ENCODE results near the gene APPBP2. TPM values are rescaled to one million over a fixed set of nuclear protein-coding genes. Genes with fewer than 3 reads are reported as not detected.
"Not testable (repeated sequence)": the region's sequence is repeated elsewhere in the genome, so short reads cannot be mapped to it uniquely, and the experiment has no call there.

The APPBP2 gene
- total RNA-seq, 2 donors from 2014 or later: 13.3 to 13.9 TPM

DNA sequence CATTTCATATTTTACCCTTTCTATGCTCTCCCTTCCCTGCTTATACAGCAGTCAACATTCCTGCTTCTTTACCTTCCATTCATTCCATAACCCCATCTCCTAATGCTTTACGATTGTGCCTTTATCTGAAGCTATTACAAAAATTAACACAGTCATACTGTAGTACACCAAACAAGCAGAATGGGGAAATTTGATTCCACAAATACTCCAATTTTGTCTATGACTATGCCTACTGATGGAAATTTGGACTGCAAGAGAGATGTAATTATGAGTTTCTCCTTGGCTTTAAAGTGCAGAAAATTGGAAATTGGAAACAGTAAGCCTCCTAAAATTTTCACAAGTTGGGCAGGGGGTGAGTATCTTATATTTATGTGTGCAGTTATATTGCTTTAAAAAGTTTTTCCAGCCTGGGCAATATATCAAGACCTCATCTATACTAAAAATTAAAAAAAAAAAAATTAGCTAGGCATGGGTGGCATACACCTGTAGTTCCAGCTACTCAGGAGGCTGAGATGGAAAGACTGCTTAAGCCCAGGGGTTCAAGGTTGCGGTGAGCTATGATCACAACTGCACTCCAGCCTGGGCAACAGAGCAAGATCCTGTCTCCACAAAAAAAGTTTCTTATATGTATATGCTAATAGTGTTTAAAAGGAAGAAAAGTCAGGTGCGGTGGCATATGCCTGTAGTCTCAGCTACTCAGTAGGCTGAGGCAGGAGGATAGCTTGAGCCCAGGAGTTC lies 3.0 kb downstream of the APPBP2 start:
- H3K36me3 ChIP-seq: no peaks in the 10 kb centered on the region
- peaks cover 0 to 37% of the 10 kb centered on the region in 2 donors for H3K4me1 ChIP-seq
- TF ChIP-seq, protein P1, sequence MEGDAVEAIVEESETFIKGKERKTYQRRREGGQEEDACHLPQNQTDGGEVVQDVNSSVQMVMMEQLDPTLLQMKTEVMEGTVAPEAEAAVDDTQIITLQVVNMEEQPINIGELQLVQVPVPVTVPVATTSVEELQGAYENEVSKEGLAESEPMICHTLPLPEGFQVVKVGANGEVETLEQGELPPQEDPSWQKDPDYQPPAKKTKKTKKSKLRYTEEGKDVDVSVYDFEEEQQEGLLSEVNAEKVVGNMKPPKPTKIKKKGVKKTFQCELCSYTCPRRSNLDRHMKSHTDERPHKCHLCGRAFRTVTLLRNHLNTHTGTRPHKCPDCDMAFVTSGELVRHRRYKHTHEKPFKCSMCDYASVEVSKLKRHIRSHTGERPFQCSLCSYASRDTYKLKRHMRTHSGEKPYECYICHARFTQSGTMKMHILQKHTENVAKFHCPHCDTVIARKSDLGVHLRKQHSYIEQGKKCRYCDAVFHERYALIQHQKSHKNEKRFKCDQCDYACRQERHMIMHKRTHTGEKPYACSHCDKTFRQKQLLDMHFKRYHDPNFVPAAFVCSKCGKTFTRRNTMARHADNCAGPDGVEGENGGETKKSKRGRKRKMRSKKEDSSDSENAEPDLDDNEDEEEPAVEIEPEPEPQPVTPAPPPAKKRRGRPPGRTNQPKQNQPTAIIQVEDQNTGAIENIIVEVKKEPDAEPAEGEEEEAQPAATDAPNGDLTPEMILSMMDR (IDR thresholded peaks at IDR 0.05): no peak
- no peaks in the 10 kb centered on the region for H3K27me3 ChIP-seq
- H3K4me3 ChIP-seq: no peak overlapping the region
- DNase-seq (ENCODE audit: low spot score): no peak
- no peaks in the 10 kb centered on the region for H3K9me3 ChIP-seq
- no peak overlapping the region for H3K27ac ChIP-seq

DNA sequence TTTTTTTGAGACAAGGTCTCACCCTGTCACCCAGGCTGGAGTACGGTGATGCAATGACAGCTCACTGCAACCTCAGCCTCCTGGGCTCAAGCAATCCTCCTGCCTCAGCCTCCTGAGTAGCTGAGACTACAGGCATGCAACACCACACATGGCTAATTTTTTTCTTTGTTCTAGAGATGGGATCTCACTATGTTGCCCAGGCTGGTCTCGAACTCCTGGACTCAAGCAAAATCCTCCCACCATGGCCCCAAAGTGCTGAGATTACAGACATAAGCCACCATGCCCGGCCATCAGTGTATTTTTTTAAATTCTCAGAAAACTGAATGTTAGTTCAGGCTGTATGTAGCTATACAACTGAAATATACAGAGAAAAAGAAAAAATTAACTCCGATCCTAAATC lies 6.2 kb downstream of the APPBP2 start:
- Histone ChIP-seq H3K27me3 (no peaks in the 10 kb centered on the region), H3K36me3 (no peaks in the 10 kb centered on the region), H3K4me1 (peaks cover 0 to 44% of the 10 kb centered on the region in 2 donors), H3K4me3 (no peak overlapping the region), H3K9me3 (no peaks in the 10 kb centered on the region), H3K27ac (no peak overlapping the region)
- no peak for DNase-seq (ENCODE audit: low spot score)
- TF ChIP-seq, protein P1 (IDR thresholded peaks at IDR 0.05): no peak

DNA sequence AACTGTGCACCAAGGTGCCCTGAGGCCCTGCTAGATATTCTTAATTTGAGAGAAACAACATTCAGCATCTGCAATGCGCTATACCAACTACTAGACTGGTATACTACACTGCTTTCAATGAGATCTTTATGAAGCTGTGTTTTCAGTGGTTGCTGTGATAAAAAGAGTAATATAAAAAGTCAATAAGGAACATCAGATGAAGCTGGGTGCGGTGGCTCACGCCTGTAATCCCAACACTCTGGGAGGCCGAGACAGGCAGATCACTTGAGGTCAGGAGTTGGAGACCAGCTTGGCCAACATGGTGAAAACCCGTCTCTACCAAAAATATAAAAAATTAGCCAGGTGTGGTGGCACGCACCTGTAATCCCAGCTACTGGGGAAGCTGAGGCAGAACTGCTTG lies 10.4 kb downstream of the APPBP2 start:
- not testable (repeated sequence) for H3K27me3 ChIP-seq; H3K4me3 ChIP-seq; H3K4me1 ChIP-seq; H3K9me3 ChIP-seq; H3K36me3 ChIP-seq; H3K27ac ChIP-seq; DNase-seq (ENCODE audit: low spot score)

DNA sequence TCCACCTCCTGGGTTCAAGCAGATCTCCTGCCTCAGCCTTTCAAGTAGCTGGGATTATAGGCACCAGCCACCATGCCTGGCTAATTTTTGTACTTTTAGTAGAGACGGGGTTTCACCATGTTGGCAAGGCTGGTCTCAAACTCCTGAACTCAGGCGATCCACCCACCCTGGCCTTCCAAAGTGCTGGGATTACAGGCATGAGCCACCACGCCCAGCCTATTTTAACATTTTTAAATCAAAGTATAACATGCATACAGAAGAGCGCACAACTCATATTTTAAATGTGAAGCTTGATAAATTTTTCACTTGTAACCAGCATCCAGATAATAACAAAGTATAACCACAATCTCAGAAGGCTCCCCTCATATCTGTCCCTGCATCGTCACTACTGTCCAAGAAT lies 10.8 kb downstream of the APPBP2 start:
- H3K27ac ChIP-seq; H3K4me1 ChIP-seq; H3K36me3 ChIP-seq; H3K4me3 ChIP-seq; H3K9me3 ChIP-seq; DNase-seq (ENCODE audit: low spot score); H3K27me3 ChIP-seq: not testable (repeated sequence)

DNA sequence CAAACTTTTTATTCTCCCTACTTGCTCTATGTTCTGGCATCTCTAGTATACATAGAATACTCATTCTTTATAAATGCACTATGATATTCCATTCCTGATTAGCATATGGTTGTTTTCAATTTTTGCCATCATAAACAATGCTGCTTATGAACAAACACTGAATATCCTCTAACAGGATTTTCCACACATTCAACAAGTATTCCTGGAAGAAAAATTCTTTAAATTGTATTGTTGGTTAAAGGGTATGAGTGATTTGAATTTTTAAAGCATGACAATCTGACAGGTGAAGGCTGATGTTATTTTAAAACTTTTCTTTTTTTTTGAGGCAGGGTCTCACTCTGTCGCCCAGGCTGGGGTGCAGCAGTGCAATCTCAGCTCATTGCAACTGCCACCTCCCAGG lies 11.5 kb downstream of the APPBP2 start:
- no peak for DNase-seq (ENCODE audit: low spot score)
- Histone ChIP-seq H3K9me3 (no peaks in the 10 kb centered on the region), H3K4me1 (peaks cover 0 to 7% of the 10 kb centered on the region in 2 donors), H3K27me3 (no peaks in the 10 kb centered on the region), H3K27ac (no peak overlapping the region), H3K4me3 (no peak overlapping the region), H3K36me3 (peaks cover 5% of the 10 kb centered on the region)
- TF ChIP-seq, protein P1 (IDR thresholded peaks at IDR 0.05): no peak

DNA sequence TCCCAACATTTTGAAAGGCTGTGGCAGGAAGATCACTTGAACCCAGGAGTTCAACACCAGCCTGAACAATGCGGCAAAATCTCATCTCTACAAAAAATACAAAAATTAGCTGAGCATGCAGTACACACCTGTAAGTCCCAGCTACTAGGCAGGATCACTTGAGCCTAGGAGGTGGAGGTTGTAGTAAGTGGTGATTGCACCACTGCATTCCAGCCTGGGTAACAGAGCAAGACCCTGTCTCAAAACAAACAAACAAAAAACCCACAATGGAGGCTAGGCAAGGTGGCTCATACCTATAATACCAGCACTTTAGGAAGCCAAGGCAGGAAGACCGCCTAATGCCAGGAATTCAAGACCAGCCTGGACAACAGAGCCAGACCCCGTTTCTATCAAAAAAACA lies 12.0 kb downstream of the APPBP2 start:
- Histone ChIP-seq H3K27ac (no peak overlapping the region), H3K36me3 (peaks cover 5% of the 10 kb centered on the region), H3K4me3 (no peak overlapping the region), H3K9me3 (no peaks in the 10 kb centered on the region), H3K4me1 (peaks cover 0 to 7% of the 10 kb centered on the region in 2 donors), H3K27me3 (no peaks in the 10 kb centered on the region)
- TF ChIP-seq, protein P1 (IDR thresholded peaks at IDR 0.05): no peak
- DNase-seq (ENCODE audit: low spot score): no peak

DNA sequence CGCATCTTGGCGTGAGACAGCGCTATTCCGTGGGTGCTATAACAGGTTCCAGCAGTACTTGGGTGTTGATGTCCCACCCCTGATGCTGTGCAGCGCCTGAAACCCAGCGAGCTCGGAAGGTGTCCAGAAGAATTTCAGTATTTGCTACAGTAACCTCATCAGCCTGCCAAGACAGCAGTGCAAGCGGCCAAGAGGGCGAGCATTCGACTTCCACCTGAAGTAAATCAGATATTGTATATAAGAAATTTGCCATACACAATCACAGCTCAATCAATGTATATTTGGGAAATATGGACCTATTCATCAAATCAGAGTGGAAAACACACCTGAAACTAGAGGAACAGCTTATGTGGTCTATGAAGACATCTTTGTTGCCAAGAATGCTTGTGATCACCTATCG lies 13.0 kb downstream of the APPBP2 start:
- H3K36me3 ChIP-seq: peaks cover 5% of the 10 kb centered on the region
- DNase-seq (ENCODE audit: low spot score): no peak
- H3K27me3 ChIP-seq: no peaks in the 10 kb centered on the region
- peaks cover 0 to 16% of the 10 kb centered on the region in 2 donors for H3K4me1 ChIP-seq
- no peak overlapping the region for H3K4me3 ChIP-seq
- no peak overlapping the region for H3K27ac ChIP-seq
- TF ChIP-seq, protein P1 (IDR thresholded peaks at IDR 0.05): no peak
- no peaks in the 10 kb centered on the region for H3K9me3 ChIP-seq
